ENCODE measurements around the gene STAP1.
"Not testable (repeated sequence)": the region's sequence is repeated elsewhere in the genome, so short reads cannot be mapped to it uniquely, and the experiment has no call there.

STAP1 gene

GRCh38 chr4:67549123-67549522 lies 9.4 kb upstream of the STAP1 start:
- H3K27ac ChIP-seq = no peak overlapping the region
- H3K27me3 ChIP-seq = no peaks in the 10 kb centered on the region
- H3K9me3 ChIP-seq = no peaks in the 10 kb centered on the region
- no peak overlapping the region for H3K4me3 ChIP-seq (ENCODE audit: low read depth in 1 of 2, low read length in 1 of 2)
- TF ChIP-seq CTCF (IDR thresholded peaks at IDR 0.05) = no peak
- H3K4me1 ChIP-seq (ENCODE audit: control insufficient read depth in 1 of 2, insufficient read depth in 1 of 2, low read depth in 1 of 2, low read length in 1 of 2) = peaks cover 9 to 12% of the 10 kb centered on the region in 2 experiments
- no peaks in the 10 kb centered on the region for H3K36me3 ChIP-seq

- Histone ChIP-seq H3K36me3 (no peaks in the 10 kb centered on the region), H3K27me3 (no peaks in the 10 kb centered on the region), H3K4me3 (ENCODE audit: low read depth in 1 of 2, low read length in 1 of 2) (no peak overlapping the region), H3K27ac (no peak overlapping the region), H3K4me1 (ENCODE audit: control insufficient read depth in 1 of 2, insufficient read depth in 1 of 2, low read depth in 1 of 2, low read length in 1 of 2) (peaks cover 3 to 4% of the 10 kb centered on the region in 2 experiments), H3K9me3 (no peaks in the 10 kb centered on the region)
- TF ChIP-seq CTCF (IDR thresholded peaks at IDR 0.05) = no peak
These were observed 8.1 kb upstream of the STAP1 start for GRCh38 chr4:67550451-67550850.

GRCh38 chr4:67550857-67551256 lies 7.7 kb upstream of the STAP1 start:
- no peak overlapping the region for H3K4me3 ChIP-seq (ENCODE audit: low read depth in 1 of 2, low read length in 1 of 2)
- no peaks in the 10 kb centered on the region for H3K27me3 ChIP-seq
- peaks cover 1 to 2% of the 10 kb centered on the region in 2 experiments for H3K4me1 ChIP-seq (ENCODE audit: control insufficient read depth in 1 of 2, insufficient read depth in 1 of 2, low read depth in 1 of 2, low read length in 1 of 2)
- no peaks in the 10 kb centered on the region for H3K9me3 ChIP-seq
- no peak overlapping the region for H3K27ac ChIP-seq
- H3K36me3 ChIP-seq = no peaks in the 10 kb centered on the region
- TF ChIP-seq CTCF (IDR thresholded peaks at IDR 0.05) = no peak

- H3K36me3 ChIP-seq; H3K27ac ChIP-seq; H3K9me3 ChIP-seq; H3K4me3 ChIP-seq (ENCODE audit: low read depth in 1 of 2, low read length in 1 of 2); H3K27me3 ChIP-seq; H3K4me1 ChIP-seq (ENCODE audit: control insufficient read depth in 1 of 2, insufficient read depth in 1 of 2, low read depth in 1 of 2, low read length in 1 of 2): not testable (repeated sequence)
These were observed 6.3 kb upstream of the STAP1 start for GRCh38 chr4:67552146-67552792.

- H3K36me3 ChIP-seq = no peaks in the 10 kb centered on the region
- H3K4me3 ChIP-seq (ENCODE audit: low read depth in 1 of 2, low read length in 1 of 2) = no peak overlapping the region
- no peak overlapping the region for H3K27ac ChIP-seq
- no peaks in the 10 kb centered on the region for H3K9me3 ChIP-seq
- H3K27me3 ChIP-seq = no peaks in the 10 kb centered on the region
- TF ChIP-seq CTCF (IDR thresholded peaks at IDR 0.05) = no peak
- peaks cover 7 to 10% of the 10 kb centered on the region in 2 experiments for H3K4me1 ChIP-seq (ENCODE audit: control insufficient read depth in 1 of 2, insufficient read depth in 1 of 2, low read depth in 1 of 2, low read length in 1 of 2)
These were observed 4.4 kb upstream of the STAP1 start for GRCh38 chr4:67554096-67554495.

- Histone ChIP-seq H3K9me3 (no peaks in the 10 kb centered on the region), H3K4me3 (ENCODE audit: low read depth in 1 of 2, low read length in 1 of 2) (no peak overlapping the region), H3K27me3 (no peaks in the 10 kb centered on the region), H3K4me1 (ENCODE audit: control insufficient read depth in 1 of 2, insufficient read depth in 1 of 2, low read depth in 1 of 2, low read length in 1 of 2) (peaks cover 14 to 19% of the 10 kb centered on the region in 2 experiments), H3K27ac (no peak overlapping the region), H3K36me3 (no peaks in the 10 kb centered on the region)
- TF ChIP-seq CTCF (IDR thresholded peaks at IDR 0.05) = no peak
These were observed 3.1 kb upstream of the STAP1 start for GRCh38 chr4:67555447-67555846.

All from neutrophil (primary cell).